ENCODE measurements around the gene TIAL1. TPM values are rescaled to one million over a fixed set of nuclear protein-coding genes. Genes with fewer than 3 reads are reported as not detected.

Gene TIAL1
- total and polyA plus RNA-seq, 10 of the 15 experiments (the other 5 are each of a cell fraction or from before 2014, with no cell fraction given) = 26.0 to 159 (median 62.8) TPM

- TF ChIP-seq NKRF (conservative IDR thresholded peaks at IDR 0.05) (no peak), BCLAF1 (IDR thresholded peaks at IDR 0.05) (no peak), BACH1 (IDR thresholded peaks at IDR 0.05; ENCODE audit: borderline replicate concordance) (no peak)
Measured at GRCh38 chr10:119619215-119619614, 22.5 kb upstream of the TIAL1 start (continued).

- DNase-seq (ENCODE audit: low read depth, low spot score) (no peak), ATAC-seq (peak; percentile 61)
- POLR2A ChIA-PET = no interaction called here
- TF ChIP-seq SIX5 (IDR thresholded peaks at IDR 0.05; ENCODE audit: low read depth, low read length, severe bottlenecking) (no peak), ZNF207 (IDR thresholded peaks at IDR 0.05; ENCODE audit: borderline replicate concordance) (no peak), E4F1 (IDR thresholded peaks at IDR 0.05; ENCODE audit: borderline replicate concordance, partially characterized antibody) (no peak), ETV6 (conservative IDR thresholded peaks at IDR 0.05 in 1 of 2, IDR thresholded peaks at IDR 0.05 in 1 of 2; ENCODE audit: borderline replicate concordance in 1 of 2, low read depth in 1 of 2) (no peak), NBN (IDR thresholded peaks at IDR 0.05) (no peak), BACH1 (IDR thresholded peaks at IDR 0.05; ENCODE audit: borderline replicate concordance) (no peak), POLR2AphosphoS2 (IDR thresholded peaks at IDR 0.05; ENCODE audit: low read depth, low read length) (no peak), RAD21 (IDR thresholded peaks at IDR 0.05; ENCODE audit: insufficient read depth, low read depth, low read length) (no peak), SREBF1 (IDR thresholded peaks at IDR 0.05; ENCODE audit: low read length) (no peak)
Measured at GRCh38 chr10:119616882-119617570, 20.3 kb upstream of the TIAL1 start.

More at GRCh38 chr10:119616882-119617570, 20.3 kb upstream of the TIAL1 start:
- H3K9me3 ChIP-seq (replicated peaks; ENCODE audit: control insufficient read depth, insufficient read depth, low read length) = no peaks in the 10 kb centered on the region
- no peaks in the 10 kb centered on the region for H3K36me3 ChIP-seq (ENCODE audit: control insufficient read depth in 2 of 2, insufficient read depth in 2 of 2, low read length in 1 of 2)
- no TSS peak for BruUV-seq (replicated peaks)
- H3K27ac ChIP-seq (ENCODE audit: control insufficient read depth, insufficient read depth) = no peak overlapping the region
- H3K4me3 ChIP-seq = no peak overlapping the region
- no peak for FAIRE-seq
- SMC1A ChIA-PET (ENCODE audit: uncharacterized antibody, unreplicated experiment) = interaction anchor here (0.7 kb wide), 1 partner anchor 242 kb away, joined by 3 read pairs; no protein-coding TSS in a partner anchor
- no peak overlapping the region for H3K4me2 ChIP-seq (ENCODE audit: control insufficient read depth, insufficient read depth)
- H3K27me3 ChIP-seq (replicated peaks in 1 of 2; ENCODE audit: control insufficient read depth in 2 of 2, insufficient read depth in 2 of 2, low read length in 1 of 2) = no peaks in the 10 kb centered on the region
- CTCF ChIA-PET = interaction anchor here (0.7 to 3.0 kb wide), 2 partner anchors 242 to 375 kb away, joined by 3 to 7 read pairs; no protein-coding TSS in a partner anchor
- 53% methylated on average over 13 of the region's 13 CpGs for WGBS (ENCODE audit: insufficient coverage, insufficient replicate concordance, low lambda C conversion rate, missing lambda C conversion rate)
- H3K4me1 ChIP-seq (ENCODE audit: control insufficient read depth, insufficient read depth, low read length) = no peaks in the 10 kb centered on the region
- no peak overlapping the region for H3K9ac ChIP-seq (ENCODE audit: control insufficient read depth, insufficient read depth, low read length)
- H2AFZ ChIP-seq (ENCODE audit: control insufficient read depth, low read depth, low read length) = no peak overlapping the region
- RAD21 ChIA-PET (ENCODE audit: unreplicated experiment) = no interaction called here
- in situ Hi-C loops (cut with MboI) = no loop called here
- H3K79me2 ChIP-seq (ENCODE audit: control insufficient read depth, insufficient read depth, low read length) = no peaks in the 10 kb centered on the region
- intact Hi-C loops (cut with micrococcal nuclease; ENCODE audit: unreplicated experiment) = no loop called here
- H4K20me1 ChIP-seq (ENCODE audit: control insufficient read depth, insufficient read depth) = no peaks in the 10 kb centered on the region
